ENCODE results near the gene RAB3D.
"Not testable (repeated sequence)": the region's sequence is repeated elsewhere in the genome, so short reads cannot be mapped to it uniquely, and the experiment has no call there.

RAB3D gene

GRCh38 chr19:11337080-11337479 lies 2.4 kb downstream of the RAB3D start:
- DNase-seq, result no peak

- no peak for DNase-seq
Observed at GRCh38 chr19:11335449-11336146, 3.9 kb downstream of the RAB3D start.

- not testable (repeated sequence) for DNase-seq
Observed at GRCh38 chr19:11333838-11334237, 5.6 kb downstream of the RAB3D start.

- DNase-seq, result no peak
Observed at GRCh38 chr19:11332822-11333221, 6.6 kb downstream of the RAB3D start.

DNA sequence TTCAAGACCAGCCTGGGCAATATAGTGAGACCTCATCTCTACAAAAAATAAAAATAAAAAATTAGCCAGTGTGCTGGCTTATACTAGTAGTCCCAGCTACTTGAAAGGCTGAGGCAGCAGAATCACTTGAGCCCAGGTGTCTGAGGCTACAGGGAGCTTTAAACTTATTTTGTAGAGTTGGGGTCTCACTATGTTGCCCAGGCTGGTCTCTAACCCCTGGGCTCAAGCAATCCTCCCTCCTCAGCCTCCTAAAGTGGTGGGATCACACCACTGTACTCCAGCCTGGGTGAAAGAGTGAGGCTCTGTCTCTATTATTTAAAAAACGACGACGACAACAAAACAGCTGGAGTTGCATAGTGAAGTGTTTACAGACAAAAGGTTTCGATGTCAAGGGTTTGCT lies 8.0 kb downstream of the RAB3D start:
- DNase-seq, result no peak

- DNase-seq, result no peak
Observed at GRCh38 chr19:11330127-11330526, 9.3 kb downstream of the RAB3D start.

- DNase-seq, result no peak
Observed at GRCh38 chr19:11325544-11325943, 13.9 kb downstream of the RAB3D start.

GRCh38 chr19:11324748-11325389 lies 14.6 kb downstream of the RAB3D start:
- DNase-seq, result no peak

GRCh38 chr19:11324079-11324661 lies 15.3 kb downstream of the RAB3D start:
- DNase-seq, result peak; percentile 71

DNA sequence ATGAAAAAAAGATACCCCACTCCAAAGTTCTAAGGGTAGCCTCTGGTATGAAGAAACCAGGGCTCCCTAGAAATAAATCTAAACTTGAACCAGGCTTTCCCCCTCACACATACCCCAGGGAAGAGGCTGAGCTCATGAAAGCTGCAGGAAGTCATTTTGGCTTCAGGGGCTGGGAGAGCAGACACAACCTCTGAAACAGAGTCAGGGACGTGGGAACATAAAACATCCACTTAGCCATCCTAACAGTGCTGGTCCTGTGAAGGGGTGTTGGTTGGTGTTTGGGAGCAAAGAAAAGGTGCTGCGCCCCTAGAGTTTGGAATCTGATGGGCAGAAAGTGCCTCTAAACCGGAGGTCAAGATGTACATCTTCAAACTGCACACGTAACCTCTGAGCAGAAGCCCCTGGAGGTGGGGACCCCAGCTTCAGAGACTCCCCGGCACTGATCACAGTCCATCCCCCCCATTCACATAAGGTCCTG lies 15.8 kb downstream of the RAB3D start:
- DNase-seq, result no peak

DNA sequence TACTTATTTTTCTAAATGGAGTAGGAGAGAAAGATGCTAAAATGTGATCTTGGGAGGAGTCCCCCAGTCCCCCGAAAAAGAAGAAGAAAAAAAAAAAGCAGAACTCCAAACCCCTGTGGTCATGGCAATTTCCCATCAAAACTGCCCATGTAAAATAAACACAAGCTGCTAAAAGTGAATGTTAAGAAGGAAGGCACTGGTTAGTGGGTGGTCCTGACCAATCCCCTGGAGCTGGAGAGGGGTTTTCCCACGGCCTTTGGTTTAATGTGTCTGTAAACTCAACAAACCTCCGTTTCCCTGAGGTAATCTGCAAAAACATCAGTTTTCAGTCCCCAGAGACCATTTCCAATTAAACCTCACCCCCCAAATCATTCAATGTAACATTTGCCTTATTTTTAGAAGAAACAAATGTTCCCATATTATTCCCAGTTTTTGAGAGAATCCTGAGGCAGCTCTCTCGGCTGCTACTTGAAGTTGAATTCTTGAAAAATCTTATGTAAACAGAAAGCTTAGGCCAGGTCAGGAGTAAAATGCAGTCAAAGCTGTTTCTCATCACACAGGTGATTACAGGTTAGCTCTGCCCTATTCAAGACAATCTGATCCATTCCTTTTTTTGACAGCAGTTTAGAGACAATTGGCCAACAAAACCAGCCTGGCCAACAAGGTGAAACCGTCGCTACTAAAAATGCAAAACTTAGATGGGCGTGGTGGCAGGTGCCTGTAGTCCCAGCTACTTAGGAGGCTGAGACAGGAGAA lies 17.0 kb downstream of the RAB3D start:
- no peak for DNase-seq

- DNase-seq, result no peak
Observed at GRCh38 chr19:11321191-11322126, 18.0 kb downstream of the RAB3D start.

GRCh38 chr19:11320278-11320995 lies 19.0 kb downstream of the RAB3D start:
- DNase-seq, result not testable (repeated sequence)

GRCh38 chr19:11306337-11306736 lies 33.1 kb downstream of the RAB3D start:
- no peak for DNase-seq

GRCh38 chr19:11304936-11305335 lies 34.5 kb downstream of the RAB3D start:
- no peak for DNase-seq

DNA sequence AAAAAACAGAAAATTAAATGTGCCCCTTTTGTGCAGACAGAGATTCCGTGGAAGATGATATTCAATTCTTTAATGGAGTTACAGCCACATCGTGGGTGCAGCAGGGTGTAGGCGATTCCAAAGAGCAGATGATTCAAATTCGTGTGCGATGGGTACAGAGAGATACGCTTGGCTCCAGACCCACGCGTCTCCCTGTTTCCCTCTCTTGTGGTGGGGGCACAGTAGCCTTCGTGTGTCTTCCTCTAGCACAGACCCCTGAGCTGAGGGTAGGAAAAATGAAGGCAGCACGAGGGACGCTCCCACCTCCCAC lies 38.7 kb downstream of the RAB3D start:
- DNase-seq, result no peak

DNA sequence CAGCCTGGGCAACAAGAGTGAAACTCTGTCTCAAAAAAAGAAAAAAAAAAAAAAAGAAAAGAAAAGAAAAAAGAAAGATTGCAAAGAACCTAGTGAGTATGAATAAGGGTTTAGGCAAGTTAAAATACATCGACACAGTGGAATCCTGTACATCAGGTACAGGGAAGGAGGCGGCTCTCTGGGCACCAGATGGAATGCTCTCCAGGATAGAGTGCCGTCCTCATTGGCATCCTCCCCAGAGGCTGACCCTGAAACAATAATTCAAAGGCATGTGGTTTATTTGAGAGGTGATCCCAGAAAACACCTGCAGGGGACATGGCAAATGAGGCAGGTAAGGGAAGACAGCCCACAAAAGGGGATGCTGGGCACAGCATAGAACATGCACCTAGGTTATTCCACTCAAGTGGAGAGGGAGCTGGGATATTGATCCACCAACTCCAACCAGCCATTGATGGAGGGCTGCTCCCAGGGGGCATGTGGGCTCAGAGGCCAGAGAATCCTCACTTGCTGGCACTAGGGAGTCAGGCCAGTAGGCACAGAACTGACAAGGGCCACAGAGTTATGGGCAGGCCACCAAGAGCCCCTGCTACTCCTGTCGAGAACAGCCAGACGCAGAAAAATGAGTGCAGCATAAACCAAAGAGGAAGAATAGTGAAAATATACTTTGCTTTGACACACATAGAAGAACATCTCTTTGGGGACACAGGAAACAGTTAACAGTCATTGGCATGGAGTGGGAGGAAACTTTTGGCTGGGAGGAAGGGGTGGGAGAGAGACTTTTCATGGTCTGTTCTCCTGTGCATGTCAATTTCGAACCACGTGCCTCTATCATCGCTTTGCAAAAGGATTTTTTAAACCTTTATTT lies 39.3 kb downstream of the RAB3D start:
- DNase-seq, result no peak

GRCh38 chr19:11296264-11296663 lies 43.2 kb downstream of the RAB3D start:
- no peak for DNase-seq

GRCh38 chr19:11295665-11296245 lies 43.7 kb downstream of the RAB3D start, which contains the start of gene TSPAN16:
Gene TSPAN16, plus strand, starts transcription at chr19:11296160. Its CDS starts 138 bp downstream, at chr19:11296298.
- no peak for DNase-seq

GRCh38 chr19:11295180-11295579 lies 44.3 kb downstream of the RAB3D start:
- no peak for DNase-seq
